B cell (primary cell): ENCODE results near the gene XRCC4.

Experiments
- EZH2 ChIP-seq: IDR thresholded peaks from 2 replicates; pipeline ENCODE4 v1.6.1; 2012; ENCODE audit warnings: borderline replicate concordance, low read depth, mild to moderate bottlenecking, moderate library complexity, low read length; ENCODE audit not compliant: insufficient read depth, poor library complexity, severe bottlenecking
- TF ChIP-seq, protein P1 (sequence below): fragments of 200-600 bp; IDR thresholded peaks from one replicate; pipeline ENCODE4 v1.8.0; 2022; ENCODE audit warnings: antibody characterized with exemption, mild to moderate bottlenecking

DNA sequence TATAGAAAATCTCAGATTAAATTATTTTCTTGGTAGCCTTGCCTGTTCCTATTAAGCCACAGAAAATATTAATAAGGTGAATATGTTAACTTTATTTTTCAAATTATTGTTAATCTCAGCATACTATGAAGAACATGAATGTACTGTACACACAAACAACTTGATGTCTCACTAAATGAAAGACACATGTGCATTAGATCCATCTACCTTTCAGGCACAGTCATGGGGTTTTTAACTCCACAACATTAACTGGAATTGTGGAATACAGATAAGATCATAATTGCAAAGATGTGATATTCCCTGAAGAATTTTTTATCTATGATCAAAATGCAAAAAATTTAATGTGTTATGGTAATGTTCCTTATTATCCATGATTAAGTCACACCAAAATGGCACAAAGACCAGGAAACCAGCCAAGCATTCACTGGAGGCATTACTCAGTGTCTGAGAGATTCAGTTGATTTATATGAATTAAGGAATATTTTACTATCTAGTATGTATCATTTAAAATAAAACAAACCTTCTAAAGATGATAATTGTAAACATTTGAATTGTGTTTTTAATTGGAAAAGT is 244.2 kb downstream of the XRCC4 start:
- TF ChIP-seq, protein P1, sequence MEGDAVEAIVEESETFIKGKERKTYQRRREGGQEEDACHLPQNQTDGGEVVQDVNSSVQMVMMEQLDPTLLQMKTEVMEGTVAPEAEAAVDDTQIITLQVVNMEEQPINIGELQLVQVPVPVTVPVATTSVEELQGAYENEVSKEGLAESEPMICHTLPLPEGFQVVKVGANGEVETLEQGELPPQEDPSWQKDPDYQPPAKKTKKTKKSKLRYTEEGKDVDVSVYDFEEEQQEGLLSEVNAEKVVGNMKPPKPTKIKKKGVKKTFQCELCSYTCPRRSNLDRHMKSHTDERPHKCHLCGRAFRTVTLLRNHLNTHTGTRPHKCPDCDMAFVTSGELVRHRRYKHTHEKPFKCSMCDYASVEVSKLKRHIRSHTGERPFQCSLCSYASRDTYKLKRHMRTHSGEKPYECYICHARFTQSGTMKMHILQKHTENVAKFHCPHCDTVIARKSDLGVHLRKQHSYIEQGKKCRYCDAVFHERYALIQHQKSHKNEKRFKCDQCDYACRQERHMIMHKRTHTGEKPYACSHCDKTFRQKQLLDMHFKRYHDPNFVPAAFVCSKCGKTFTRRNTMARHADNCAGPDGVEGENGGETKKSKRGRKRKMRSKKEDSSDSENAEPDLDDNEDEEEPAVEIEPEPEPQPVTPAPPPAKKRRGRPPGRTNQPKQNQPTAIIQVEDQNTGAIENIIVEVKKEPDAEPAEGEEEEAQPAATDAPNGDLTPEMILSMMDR: no peak
- no peak for TF ChIP-seq EZH2
